ENCODE measurements around the gene SOWAHA.
A peak's percentile ranks its signal among the peaks of the same experiment; 100 is the strongest.
"Not testable (repeated sequence)": the region's sequence is repeated elsewhere in the genome, so short reads cannot be mapped to it uniquely, and the experiment has no call there.

The SOWAHA gene

DNA sequence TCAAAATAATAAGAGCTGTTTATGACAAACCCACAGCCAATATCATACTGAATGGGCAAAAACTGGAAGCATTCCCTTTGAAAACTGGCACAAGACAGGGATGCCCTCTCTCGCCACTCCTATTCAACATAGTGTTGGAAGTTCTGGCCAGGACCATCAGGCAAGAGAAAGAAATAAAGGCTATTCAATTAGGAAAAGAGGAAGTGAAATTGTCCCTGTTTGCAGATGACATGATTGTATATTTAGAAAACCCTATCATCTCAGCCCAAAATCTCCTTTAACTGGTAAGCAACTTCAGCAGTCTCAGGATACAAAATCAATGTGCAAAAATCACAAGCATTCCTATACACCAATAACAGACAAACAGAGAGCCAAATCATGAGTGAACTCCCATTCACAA, 8.9 kb upstream of the SOWAHA start:
- intact Hi-C loops (cut with DNase I); DNase-seq: not testable (repeated sequence)

DNA sequence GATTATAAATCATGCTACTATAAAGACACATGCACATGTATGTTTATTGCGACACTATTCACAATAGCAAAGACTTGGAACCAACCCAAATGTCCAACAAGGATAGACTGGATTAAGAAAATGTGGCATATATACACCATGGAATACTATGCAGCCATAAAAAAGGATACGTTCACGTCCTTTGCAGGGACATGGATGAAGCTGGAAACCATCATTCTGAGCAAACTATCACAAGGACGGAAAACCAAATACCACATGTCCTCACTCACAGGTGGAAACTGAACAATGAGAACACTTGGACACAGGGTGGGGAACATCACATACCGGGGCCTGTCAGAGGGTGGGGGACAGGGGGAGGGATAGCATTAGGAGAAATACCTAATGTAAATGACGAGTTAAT, 7.2 kb upstream of the SOWAHA start:
- intact Hi-C loops (cut with DNase I); DNase-seq: not testable (repeated sequence)

DNA sequence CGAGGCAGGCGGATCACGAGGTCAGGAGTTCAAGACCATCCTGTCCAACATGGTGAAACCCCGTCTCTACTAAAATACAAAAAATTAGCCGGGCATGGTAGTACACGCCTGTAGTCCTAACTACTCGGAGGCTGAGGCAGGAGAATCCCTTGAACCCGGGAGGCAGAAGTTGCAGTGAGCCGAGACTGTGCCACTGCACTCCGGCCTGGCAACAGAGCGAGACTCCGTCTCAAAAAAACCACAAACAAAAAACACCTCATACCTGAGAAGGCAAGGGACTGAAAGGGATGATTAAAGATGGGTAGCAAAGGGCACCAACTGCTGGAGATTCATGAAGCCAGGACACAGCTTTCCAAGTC, 6.3 kb upstream of the SOWAHA start:
- intact Hi-C loops (cut with DNase I) = not testable (repeated sequence)
- peak in 1 of 10 donors; percentile 55 for DNase-seq

DNA sequence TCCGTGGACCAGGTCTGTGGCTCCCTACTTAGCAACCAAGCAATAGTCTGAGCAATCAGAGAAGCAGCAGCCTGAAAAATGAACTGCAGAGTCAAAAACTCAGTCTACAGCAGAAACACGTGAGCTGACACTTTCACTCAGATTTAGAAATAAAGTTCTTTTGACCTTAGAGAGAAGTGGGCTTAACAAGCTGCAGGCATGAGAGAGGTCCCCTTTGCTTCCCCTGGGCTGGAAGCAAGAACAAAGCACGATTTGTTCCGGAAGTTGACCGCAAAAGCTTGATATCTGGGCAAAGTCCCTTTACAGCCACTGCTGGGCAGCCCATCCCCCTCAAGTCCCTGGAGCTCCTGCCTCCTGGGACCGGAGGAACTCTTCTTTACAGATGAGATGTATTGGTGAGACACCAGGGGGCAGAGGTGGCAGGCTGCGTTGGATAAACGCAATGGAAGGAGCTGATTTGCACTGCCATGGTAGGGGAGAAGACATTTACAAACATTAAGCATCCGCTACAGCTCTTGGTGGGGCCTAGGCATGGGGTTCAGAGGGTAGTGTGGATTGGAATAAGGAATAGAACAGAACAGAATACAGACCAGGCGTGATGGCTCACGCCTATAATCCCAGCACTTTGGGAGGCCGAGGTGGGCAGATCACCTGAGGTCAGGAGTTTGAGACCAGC, 5.8 kb upstream of the SOWAHA start:
- peak in 4 of 10 donors; percentile 54 to 92 (median 62) for DNase-seq
- intact Hi-C loops (cut with DNase I) = no loop called here

DNA sequence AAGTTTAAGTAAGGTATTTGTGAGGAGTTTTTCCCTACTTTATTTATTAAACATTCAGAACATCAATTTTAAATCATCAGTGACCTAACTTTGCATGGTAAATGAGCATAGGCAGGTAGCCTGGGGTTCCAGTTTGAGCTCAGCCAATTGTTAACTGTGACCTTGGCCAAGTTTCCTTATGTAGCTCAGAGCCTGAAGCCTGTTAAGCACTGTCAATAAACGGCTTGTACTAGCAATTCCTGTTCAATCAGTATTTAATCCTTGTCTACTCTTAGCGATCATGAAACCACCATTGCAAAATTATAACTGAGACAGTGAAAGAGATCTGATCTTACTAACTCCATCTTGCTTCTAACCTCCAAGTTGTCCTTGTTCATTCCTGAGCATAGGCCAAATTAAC, 4.7 kb upstream of the SOWAHA start:
- DNase-seq = no peak
- intact Hi-C loops (cut with DNase I) = no loop called here

DNA sequence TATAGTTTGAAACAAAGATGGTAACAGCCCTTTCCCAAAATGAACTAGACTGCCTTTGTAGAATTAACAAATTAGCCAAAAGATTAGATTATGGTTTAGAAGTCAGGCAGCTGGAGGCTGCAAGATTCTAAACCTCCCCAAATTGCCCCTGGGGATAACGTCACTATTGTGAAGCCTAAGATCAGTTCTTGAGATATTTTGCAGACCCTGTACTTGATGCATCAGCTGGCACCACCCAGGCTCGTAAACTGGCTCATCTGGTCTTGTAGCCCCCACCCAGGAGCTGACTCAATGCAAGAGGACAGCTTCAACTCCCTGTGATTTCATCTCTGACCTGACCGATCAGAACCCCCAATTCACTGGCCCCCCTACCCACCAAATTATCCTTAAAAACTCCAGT, 4.2 kb upstream of the SOWAHA start:
- intact Hi-C loops (cut with DNase I) = no loop called here
- DNase-seq = no peak

DNA sequence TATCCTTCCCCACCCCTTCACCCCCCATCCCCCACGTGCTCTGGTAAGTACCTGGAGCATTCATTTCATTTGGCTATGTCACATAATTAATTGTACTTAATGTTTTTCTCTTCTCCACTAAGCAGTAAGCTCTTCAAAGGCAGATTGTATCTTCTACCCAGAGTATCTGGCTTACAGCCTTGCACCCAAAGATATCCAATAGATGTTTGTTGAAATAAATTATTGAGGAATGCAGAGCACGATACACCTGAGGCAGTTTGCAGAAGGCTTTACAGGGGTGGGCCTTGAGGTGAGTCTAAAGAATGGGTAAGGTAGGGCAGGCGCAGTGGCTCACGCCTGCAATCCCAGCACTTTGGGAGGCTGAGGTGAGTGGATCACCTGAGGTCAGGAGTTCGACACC, 2.5 kb upstream of the SOWAHA start:
- intact Hi-C loops (cut with DNase I) = loop anchor here (5.0 kb wide), 1 partner anchor 33 kb away; the partner anchor contains the start of gene SEPTIN8
- no peak for DNase-seq

DNA sequence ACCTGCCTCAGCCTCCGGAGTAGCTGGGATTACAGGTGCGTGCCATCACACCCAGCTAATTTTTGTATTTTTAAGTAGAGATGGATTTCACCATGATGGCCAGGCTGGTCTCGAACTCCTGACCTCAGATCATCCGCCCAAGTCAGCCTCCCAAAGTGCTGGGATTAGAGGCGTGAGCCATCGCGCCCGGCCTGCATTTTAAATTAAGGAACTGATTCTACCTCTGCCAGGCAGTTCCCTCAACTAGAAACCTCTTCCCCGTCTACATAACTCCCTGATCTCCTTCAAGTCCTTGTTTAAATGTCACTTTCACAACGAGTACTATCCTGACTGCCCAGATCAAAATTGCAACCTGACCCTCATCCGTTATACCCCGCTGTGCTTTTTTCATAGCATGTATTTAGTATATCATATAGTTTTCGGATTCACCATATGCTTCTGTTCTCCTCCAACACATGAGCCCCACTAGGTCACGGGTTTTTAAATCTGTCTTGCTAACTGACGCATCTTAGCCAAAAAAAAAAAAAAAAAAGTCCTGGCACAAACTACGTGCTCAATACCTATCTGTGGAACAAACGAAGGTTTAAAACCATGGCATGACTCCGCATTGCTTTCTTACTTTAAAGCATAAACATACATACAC, 858 bp upstream of the SOWAHA start:
- intact Hi-C loops (cut with DNase I) = loop anchor here (5.0 kb wide), 1 partner anchor 35 kb away; the partner anchor contains the start of gene SEPTIN8
- DNase-seq = peak in 1 of 10 donors; percentile 64

DNA sequence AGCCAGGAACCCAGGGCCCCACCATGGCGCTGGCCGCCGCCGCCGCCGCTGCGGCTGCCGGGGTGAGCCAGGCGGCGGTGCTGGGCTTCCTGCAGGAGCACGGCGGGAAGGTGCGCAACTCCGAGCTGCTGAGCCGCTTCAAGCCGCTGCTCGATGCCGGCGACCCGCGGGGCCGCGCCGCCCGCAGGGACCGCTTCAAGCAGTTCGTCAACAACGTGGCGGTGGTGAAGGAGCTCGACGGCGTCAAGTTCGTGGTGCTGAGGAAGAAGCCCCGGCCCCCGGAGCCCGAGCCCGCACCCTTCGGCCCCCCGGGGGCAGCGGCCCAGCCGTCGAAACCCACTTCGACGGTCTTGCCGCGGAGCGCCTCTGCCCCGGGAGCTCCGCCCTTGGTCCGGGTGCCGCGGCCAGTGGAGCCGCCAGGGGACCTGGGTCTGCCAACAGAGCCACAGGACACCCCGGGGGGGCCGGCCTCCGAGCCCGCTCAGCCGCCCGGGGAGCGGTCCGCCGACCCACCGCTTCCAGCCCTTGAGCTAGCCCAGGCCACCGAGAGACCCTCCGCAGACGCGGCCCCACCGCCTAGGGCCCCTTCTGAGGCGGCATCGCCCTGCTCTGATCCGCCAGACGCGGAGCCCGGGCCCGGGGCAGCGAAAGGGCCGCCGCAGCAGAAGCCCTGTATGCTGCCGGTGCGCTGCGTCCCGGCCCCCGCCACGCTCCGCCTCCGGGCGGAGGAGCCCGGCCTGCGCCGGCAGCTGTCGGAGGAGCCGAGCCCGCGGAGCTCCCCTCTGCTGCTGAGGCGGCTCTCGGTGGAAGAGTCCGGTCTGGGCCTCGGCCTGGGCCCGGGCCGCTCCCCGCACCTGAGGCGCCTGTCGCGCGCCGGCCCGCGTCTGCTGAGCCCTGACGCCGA, 749 bp downstream of the SOWAHA start:
- intact Hi-C loops (cut with DNase I) = loop anchor here (5.0 kb wide), 1 partner anchor 37 kb away; the partner anchor contains the start of gene SEPTIN8
- peak in 7 of 10 donors; percentile 48 to 95 (median 81) for DNase-seq

DNA sequence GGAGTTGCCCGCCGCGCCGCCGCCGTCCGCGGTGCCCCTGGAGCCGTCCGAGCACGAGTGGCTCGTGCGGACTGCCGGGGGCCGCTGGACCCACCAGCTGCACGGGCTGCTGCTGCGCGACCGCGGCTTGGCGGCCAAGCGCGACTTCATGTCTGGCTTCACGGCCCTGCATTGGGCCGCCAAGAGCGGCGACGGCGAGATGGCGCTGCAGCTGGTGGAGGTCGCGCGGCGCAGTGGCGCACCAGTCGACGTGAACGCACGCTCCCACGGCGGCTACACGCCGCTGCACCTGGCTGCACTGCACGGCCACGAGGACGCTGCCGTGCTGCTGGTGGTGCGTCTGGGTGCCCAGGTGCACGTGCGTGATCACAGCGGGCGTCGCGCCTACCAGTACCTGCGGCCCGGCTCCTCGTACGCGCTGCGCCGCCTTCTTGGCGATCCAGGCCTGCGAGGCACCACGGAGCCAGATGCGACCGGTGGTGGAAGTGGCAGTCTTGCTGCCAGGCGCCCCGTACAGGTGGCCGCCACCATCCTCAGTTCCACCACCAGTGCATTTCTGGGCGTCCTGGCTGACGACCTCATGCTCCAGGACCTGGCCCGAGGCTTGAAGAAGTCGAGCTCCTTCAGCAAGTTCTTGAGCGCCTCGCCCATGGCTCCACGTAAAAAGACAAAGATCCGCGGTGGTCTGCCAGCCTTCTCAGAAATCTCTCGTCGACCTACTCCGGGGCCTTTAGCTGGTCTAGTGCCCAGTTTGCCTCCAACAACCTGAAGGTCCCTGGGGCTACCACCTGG, 1.6 kb downstream of the SOWAHA start:
- DNase-seq = peak in 2 of 10 donors; percentile 57 to 89
- intact Hi-C loops (cut with DNase I) = loop anchor here (5.0 kb wide), 1 partner anchor 37 kb away; the partner anchor contains the start of gene SEPTIN8

DNA sequence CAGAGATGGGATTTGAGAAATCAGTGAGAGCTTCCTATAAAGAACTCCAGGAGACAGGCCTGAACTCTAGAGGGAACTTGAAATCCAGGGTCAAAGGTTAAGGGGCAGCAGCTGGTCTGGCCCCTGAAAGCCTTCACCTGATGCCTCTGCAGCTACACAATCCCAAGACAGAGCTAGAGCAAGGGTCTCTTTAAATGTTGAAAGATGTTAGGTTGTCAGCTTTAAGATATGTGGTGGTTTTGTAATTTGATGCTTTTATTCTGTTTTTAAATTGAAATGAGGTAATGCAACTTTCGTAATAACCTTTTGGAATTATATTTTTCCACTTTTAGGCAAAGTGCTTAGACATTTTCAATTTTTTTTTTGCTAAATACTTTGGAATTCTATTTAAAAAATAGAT, 2.4 kb downstream of the SOWAHA start:
- intact Hi-C loops (cut with DNase I) = no loop called here
- no peak for DNase-seq

DNA sequence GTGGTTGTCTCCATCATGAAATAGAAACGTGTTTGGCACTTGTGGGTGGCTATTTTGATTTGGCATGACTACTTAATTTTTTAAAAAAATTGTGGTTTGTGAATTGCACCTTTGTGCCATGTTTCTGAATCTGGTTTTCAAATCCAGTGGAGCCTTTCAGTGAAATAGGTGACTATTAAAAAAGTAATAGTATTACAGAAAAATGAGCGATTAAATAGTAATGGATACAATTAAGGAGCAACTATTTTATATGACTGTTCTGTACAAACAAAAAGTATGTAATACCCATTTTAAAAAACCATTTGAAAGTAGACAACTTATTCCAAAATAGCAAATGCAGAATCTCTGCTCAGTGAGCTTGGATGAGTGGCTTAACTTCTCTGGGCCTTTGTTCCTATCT, 3.0 kb downstream of the SOWAHA start:
- DNase-seq = no peak
- intact Hi-C loops (cut with DNase I) = no loop called here

DNA sequence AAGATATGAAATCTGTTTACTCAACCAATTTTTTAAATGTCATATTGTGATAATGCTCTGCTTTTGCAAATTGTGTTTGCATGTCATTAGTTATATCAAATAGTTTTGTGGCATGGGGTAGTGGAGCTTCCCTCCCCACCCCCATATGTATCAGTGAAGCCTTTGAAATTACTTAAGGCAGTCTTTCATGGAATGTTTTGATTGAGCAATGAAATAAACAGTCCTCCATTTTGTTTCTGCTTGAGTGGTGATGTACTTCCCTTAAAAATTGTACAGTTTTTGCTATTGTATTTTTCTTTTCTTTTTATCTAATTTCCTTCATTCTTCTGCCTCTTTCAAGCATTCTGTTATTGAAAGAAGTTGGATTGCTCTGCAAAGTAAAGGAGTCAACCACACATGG, 3.5 kb downstream of the SOWAHA start:
- intact Hi-C loops (cut with DNase I) = no loop called here
- DNase-seq = no peak

DNA sequence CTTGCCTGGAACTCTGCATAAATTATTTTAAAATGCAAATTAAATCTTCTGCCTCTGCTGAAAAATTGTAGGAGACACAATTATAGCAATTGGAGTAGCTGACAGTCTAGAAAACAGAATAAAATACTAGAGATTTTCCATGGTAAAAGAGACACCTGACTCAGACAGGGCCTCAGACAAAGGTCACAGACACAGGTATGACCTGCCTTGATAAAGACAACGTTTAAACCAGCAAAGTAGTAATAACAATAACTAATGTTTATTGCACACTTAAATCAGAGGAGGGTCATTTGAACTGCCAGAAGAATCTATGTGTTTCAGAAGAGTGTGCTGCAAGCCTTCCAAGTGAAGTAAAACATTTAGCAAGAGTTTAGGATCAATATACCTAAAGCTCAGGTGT, 3.9 kb downstream of the SOWAHA start:
- no peak for DNase-seq
- intact Hi-C loops (cut with DNase I) = no loop called here

DNA sequence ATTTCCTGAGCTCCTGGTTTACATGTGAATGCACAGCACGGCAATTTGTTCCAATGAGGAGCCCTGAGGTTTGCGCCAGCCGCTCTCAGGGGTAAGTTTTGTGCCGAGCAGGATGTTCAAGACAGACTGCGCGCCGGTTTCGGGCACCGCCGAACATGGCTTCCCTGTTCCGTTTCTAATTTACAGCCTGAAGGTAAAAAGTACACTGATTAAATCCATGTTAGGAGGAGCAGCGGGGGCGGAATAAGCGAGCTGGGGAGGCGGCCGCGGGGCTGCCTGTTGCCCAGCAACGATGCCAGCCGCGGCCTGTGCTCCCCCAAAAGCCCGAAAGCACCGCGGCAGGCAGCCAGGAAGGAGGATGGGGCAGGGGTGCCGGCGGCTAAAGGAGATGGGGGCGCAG, 6.4 kb downstream of the SOWAHA start:
- intact Hi-C loops (cut with DNase I) = no loop called here
- peak in 4 of 10 donors; percentile 54 to 93 (median 90) for DNase-seq

DNA sequence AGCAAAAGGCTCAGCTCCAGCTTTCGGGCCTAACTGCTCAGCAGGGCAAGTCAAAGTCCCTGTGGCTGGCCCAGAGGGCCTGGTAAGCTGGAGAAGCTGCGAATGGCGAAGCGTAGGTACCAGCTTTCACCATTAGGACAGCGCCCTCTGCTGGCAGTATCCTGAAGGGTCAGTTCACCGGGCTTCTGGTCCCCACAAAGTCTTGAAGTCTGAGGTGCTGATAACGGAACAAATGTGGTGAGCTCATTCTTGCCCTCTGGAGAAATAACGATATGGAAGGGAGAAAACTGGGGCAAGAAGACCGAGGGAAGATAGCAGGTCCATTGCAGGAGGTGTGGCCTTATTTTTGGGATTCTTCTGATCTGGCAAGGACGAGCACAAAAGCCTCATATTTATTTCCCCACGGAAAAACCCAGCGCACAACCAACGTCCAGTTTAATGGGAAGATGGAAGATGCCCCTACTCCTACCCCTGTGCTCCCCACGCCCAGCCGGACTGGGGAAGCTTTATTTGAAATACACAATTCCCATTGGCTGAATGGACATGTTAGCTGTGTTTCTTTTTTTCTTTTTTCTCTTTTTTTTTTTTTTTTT, 7.2 kb downstream of the SOWAHA start:
- intact Hi-C loops (cut with DNase I) = loop anchor here (2.0 kb wide), 1 partner anchor 67 kb away; no protein-coding TSS in a partner anchor
- DNase-seq = peak; percentile 90 to 99 (median 98)

DNA sequence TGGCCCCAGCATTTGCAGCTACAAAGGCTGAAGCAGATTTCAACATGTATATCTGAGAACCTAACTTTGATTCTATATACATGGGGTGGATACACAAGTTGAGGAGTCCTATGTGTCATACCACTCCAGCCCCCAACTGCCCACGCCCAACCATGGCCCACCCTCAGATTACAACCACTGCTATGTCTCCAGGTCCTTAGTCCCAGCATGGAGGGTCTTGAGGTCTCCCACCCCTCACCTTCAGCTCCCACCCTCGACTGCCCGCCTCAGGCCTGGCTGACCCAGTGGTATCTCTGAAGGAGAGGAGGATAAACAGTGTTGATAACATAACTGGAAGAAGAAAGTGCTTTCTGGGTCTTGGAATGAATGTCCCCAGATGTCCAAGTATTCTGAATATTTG, 8.2 kb downstream of the SOWAHA start:
- DNase-seq = peak in 2 of 10 donors; percentile 48 to 81
- intact Hi-C loops (cut with DNase I) = loop anchor here (2.0 kb wide), 1 partner anchor 69 kb away; no protein-coding TSS in a partner anchor

DNA sequence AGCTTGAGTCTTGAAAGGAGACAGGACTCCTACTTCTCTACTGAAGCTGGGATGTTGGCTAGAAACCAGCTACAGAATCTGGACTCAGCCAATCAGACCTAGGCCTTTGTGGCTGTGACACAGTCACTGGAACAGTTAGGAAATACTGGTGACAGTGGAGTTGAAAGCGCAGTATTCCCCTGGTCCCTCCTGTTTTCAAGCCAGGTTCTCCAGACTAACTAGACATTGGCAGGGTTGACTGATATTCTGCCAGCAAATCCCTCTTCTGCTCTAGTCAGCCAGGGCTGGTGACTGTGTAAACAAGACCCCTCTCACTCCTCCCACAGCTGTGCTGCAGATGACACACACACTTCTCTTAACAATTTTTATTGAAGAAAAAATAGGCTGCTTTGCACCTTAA, 8.7 kb downstream of the SOWAHA start:
- intact Hi-C loops (cut with DNase I) = loop anchor here (2.0 kb wide), 1 partner anchor 69 kb away; no protein-coding TSS in a partner anchor
- peak in 2 of 10 donors; percentile 25 to 50 for DNase-seq

DNA sequence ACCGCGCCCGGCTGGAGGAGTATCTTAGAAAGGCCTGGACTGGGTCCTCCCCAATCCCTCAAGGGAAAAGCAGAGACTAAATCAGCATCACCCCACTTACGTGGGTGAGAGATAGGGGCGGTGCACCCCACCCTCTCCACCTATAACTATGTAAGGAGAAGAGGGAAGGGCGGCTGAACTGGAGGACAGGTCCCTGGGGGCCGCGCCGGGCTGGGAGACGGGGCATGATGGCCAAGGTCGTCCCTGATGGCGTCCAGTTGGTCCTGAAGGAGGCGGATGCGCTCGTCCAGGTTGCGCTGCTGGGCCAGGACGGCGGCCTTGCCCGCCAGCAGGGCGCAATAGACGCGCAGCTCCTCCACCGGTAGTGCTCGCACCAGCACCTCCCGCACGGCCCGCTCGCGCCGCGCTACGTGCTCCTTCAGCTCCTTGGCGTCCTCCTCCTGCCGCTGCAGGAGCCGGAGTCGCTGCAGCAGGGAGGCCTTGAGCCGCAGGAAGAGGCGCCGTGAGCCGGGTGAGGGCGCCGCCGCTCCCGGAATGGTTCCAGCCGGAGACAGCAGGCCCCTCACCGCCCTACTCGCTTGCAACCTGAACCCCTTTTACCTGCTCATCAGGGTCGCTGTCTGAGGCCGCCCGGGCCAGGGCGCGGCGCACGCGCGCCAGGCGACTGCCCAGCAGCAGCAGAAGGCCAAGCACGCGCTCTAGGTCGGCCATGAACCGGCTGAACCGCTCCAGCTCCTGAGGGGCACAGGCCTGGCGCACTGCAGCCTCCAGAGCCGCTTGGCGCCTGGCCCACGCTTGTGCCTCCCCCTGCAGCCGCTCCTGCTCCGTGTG, 9.8 kb downstream of the SOWAHA start:
- intact Hi-C loops (cut with DNase I) = no loop called here
- peak in 4 of 10 donors; percentile 65 to 94 (median 90) for DNase-seq

Data from posterior cingulate gyrus (tissue), 11 donors.